ENCODE measurements around the gene SLBP.

Gene SLBP

GRCh38 chr4:1712216-1713002 lies at the start of gene SLBP:
SLBP (minus strand) TSS chr4:1712319; CDS start chr4:1712188, 131 bp downstream.
- peak; percentile 98 to 99 for DNase-seq
- TF ChIP-seq GATA1 (IDR thresholded peaks at IDR 0.05; ENCODE audit: low read depth, low read length): no peak
- TF ChIP-seq POLR2A (IDR thresholded peaks at IDR 0.05; ENCODE audit: low read length): peak; percentile 92

DNA sequence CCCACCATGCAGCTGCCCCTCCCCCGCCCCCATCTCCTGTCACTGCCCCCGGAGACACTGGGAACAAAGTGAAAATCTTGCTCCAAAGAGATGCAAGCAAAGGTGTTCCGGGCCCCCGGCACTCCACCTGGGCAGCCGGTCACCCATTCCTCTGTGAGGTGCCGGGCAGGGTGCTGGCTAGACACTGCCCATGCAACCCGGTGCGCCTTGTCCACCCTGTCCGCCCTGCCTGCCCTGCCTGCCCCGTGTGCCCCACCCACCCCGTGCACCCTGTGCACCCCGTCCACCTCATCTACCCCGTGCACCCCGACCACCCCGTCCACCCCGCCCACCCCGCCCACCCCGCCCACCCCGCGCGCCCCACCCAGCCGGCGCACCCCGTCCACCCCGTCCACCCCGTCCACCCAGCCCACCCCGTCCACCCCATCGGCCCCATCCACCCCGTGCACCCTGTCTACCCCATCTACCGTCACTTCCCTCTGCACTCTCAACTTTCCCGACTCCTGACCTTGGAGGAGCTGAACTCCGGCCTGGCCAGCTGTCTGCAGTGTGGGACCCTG lies 49.1 kb upstream of the SLBP start:
- TF ChIP-seq POLR2A (IDR thresholded peaks at IDR 0.05; ENCODE audit: low read length) (no peak), GATA1 (IDR thresholded peaks at IDR 0.05; ENCODE audit: low read depth, low read length) (no peak)

DNA sequence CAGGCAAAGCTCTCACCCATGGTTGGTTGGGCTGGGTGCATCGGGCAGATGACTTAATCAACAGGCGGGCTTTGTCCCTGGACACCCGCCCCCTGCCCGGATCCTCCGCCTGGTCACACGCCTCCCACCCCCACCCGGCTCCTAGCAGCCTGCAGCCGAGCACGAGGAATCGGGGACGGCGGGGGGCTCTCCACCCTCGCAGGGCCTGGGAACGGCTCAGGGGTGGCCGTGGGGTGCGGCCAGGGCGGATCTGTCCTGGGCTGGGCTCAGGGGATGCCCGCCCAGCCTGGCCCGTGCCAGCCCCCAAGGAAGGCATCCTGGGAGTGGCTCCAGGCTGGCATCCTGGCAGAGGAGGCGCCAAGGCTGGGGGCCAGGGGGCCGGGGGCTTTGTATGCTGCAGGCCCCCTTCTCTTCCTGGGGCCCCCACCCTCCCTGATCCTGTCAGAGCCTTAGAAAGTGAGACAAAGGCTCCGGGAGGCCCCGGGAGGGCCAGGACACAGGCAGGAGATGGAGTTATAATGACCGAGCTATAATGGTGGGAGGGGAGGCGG lies 48.5 kb upstream of the SLBP start:
- no peak for TF ChIP-seq GATA1 (IDR thresholded peaks at IDR 0.05; ENCODE audit: low read depth, low read length)
- TF ChIP-seq POLR2A (IDR thresholded peaks at IDR 0.05; ENCODE audit: low read length): no peak
- DNase-seq: no peak

More for the DNA sequence above, 49.1 kb upstream of the SLBP start:
- DNase-seq: no peak

GRCh38 chr4:1759818-1760223 lies 47.7 kb upstream of the SLBP start:
- TF ChIP-seq POLR2A (IDR thresholded peaks at IDR 0.05; ENCODE audit: low read length) (no peak), GATA1 (IDR thresholded peaks at IDR 0.05; ENCODE audit: low read depth, low read length) (no peak)

GRCh38 chr4:1759170-1759817 lies 47.2 kb upstream of the SLBP start:
- TF ChIP-seq POLR2A (IDR thresholded peaks at IDR 0.05; ENCODE audit: low read length): no peak
- no peak for TF ChIP-seq GATA1 (IDR thresholded peaks at IDR 0.05; ENCODE audit: low read depth, low read length)
- DNase-seq: no peak

More at GRCh38 chr4:1759818-1760223, 47.7 kb upstream of the SLBP start:
- no peak for DNase-seq

GRCh38 chr4:1758306-1759121 lies 46.4 kb upstream of the SLBP start:
- DNase-seq: no peak
- TF ChIP-seq POLR2A (IDR thresholded peaks at IDR 0.05; ENCODE audit: low read length) (no peak), GATA1 (IDR thresholded peaks at IDR 0.05; ENCODE audit: low read depth, low read length) (no peak)

- DNase-seq: no peak
- TF ChIP-seq POLR2A (IDR thresholded peaks at IDR 0.05; ENCODE audit: low read length) (no peak), GATA1 (IDR thresholded peaks at IDR 0.05; ENCODE audit: low read depth, low read length) (no peak)
Measured at GRCh38 chr4:1757836-1758235, 45.7 kb upstream of the SLBP start.

GRCh38 chr4:1756893-1757779 lies 45.0 kb upstream of the SLBP start:
- TF ChIP-seq GATA1 (IDR thresholded peaks at IDR 0.05; ENCODE audit: low read depth, low read length) (no peak), POLR2A (IDR thresholded peaks at IDR 0.05; ENCODE audit: low read length) (no peak)
- DNase-seq: no peak

DNA sequence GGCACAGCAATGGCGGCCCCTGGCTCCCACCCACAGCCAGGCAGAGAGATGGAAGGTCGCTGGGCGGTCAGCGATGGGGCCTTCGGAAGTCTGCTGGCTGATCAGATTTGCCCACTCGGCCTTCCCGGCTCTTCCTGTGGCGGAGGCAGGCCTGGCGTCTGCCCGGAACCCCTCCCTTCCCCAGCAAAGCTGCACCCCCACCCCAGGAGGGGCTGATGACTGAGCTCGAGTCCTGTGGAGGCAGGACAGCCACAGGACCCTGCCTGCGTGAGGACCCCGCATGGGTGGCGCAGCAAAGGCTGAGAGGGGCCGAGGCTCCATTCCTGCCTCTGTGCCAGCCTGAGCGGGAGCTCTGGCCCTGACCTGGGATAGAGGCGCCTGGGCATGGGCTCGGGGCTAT lies 44.0 kb upstream of the SLBP start:
- TF ChIP-seq POLR2A (IDR thresholded peaks at IDR 0.05; ENCODE audit: low read length) (no peak), GATA1 (IDR thresholded peaks at IDR 0.05; ENCODE audit: low read depth, low read length) (no peak)
- no peak for DNase-seq

DNA sequence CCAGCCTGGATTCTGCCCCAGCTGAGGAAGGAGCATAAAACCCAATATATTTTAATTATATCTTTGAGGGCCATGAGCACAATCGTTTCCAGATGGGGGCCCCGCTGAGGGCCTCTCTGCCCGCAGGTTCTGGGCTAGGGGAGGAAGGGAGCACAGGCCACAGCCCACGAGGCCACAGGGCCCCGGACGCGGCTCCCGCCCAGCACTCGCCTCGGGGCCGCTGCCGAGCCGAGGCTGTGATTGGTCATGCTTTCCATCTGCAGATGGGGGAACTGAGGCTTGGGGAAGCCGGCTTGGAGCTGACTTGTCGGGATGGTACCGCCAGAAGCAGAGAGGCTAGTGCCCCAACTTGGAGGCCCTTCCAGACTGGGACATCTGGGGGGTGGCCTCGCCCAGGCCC lies 43.2 kb upstream of the SLBP start:
- DNase-seq: no peak
- TF ChIP-seq GATA1 (IDR thresholded peaks at IDR 0.05; ENCODE audit: low read depth, low read length): no peak

DNA sequence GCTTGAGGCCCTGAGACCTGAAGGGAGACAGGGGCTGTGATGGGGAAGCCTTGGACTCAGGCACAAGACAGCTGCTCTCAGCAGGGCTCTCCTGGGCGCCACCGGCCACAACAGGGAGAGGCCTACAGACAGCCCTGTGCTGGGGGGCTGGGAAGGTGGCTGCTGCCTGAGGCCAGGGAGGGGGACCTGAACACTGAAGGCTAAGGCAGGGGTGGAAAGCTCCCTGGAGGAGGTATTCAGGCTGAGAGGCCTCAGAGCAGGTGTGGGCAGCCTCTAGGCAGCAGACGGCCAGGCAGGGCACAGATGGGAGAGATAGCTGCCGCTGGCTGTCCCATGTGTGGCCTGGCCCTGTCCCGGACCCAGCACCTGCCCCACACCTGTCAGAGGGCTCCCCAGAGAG lies 42.2 kb upstream of the SLBP start:
- no peak for DNase-seq
- TF ChIP-seq POLR2A (IDR thresholded peaks at IDR 0.05; ENCODE audit: low read length) (no peak), GATA1 (IDR thresholded peaks at IDR 0.05; ENCODE audit: low read depth, low read length) (no peak)

- TF ChIP-seq POLR2A (IDR thresholded peaks at IDR 0.05; ENCODE audit: low read length): no peak
- no peak for TF ChIP-seq GATA1 (IDR thresholded peaks at IDR 0.05; ENCODE audit: low read depth, low read length)
- DNase-seq: no peak
Measured at GRCh38 chr4:1753697-1754311, 41.7 kb upstream of the SLBP start.
